Vagina (tissue), 2 donors: ENCODE results near the gene PPT2. TPM values are rescaled to one million over a fixed set of nuclear protein-coding genes. Genes with fewer than 3 reads are reported as not detected.
A peak's percentile ranks its signal among the peaks of the same experiment; 100 is the strongest.

Experiments used
- DNase-seq, 2 donors: peaks; one replicate each; pipeline ENCODE4 v3.0.0-alpha.2; 2017; ENCODE audit errors: extremely low spot score in 2 of 2
- H3K27ac ChIP-seq: fragments of 200-600 bp; sonication (generic); one replicate; pipeline ENCODE4 v1.5.1; 2019
- H3K27me3 ChIP-seq: fragments of 200-600 bp; sonication (generic); one replicate; pipeline ENCODE4 v1.5.1; 2019
- H3K36me3 ChIP-seq, 2 donors: fragments of 200-600 bp; sonication (generic); one replicate each; pipeline ENCODE4 v1.5.1; 2017 to 2019
- H3K4me1 ChIP-seq: fragments of 200-600 bp; sonication (generic); one replicate; pipeline ENCODE4 v1.5.1; 2019
- H3K4me3 ChIP-seq, 2 donors: fragments of 200-600 bp; sonication (generic); 1 replicate in 1 of 2; 2 replicates in 1 of 2; pipeline ENCODE4 v1.5.1; 2016 to 2019
- H3K9me3 ChIP-seq: fragments of 200-600 bp; sonication (generic); one replicate; pipeline ENCODE4 v1.5.1; 2019
- CTCF ChIP-seq, 3 experiments: fragments of 450-650 bp in 2 of 3; fragments of 200-600 bp in 1 of 3; sonication (generic) in 1 of 3; IDR thresholded peaks; one replicate each; pipeline ENCODE4 v1.5.1; 2017 to 2019; ENCODE audit warnings: antibody characterized with exemption in 3 of 3, mild to moderate bottlenecking in 2 of 3, moderate library complexity in 2 of 3
- POLR2A ChIP-seq, 2 donors: fragments of 450-650 bp; IDR thresholded peaks; one replicate each; pipeline ENCODE4 v1.6.1; 2017; ENCODE audit warnings: antibody characterized with exemption in 2 of 2, mild to moderate bottlenecking in 2 of 2, moderate library complexity in 2 of 2
- POLR2AphosphoS5 ChIP-seq, 2 donors: sonication (generic); formaldehyde crosslinking; IDR thresholded peaks; one replicate each; pipeline ENCODE4 v1.9.0; 2017; ENCODE audit warnings: antibody characterized with exemption in 2 of 2, mild to moderate bottlenecking in 2 of 2, low read depth in 1 of 2; ENCODE audit not compliant: insufficient read depth in 1 of 2
- intact Hi-C: fragments of 100-400 bp; cut with DNase I; formaldehyde crosslinking; loops from one replicate; pipeline ENCODE4 v1.15.1; 2023
- total RNA-seq: library from RNA; depleted of rRNA; stranded (reverse); fragments of >200 nt; gene quantifications from one replicate; pipeline ENCODE4 v1.2.3, GENCODE V29; 2016

The PPT2 gene
- total RNA-seq, 1 donor from 2014 or later: 31.9 TPM

- DNase-seq: peak in 1 of 2 donors; percentile 88
- Histone ChIP-seq H3K36me3 (no peaks in the 10 kb centered on the region), H3K4me1 (peaks cover 90% of the 10 kb centered on the region), H3K4me3 (peak overlapping the region; percentile 58 to 60), H3K27ac (peak overlapping the region; percentile 94), H3K27me3 (no peaks in the 10 kb centered on the region), H3K9me3 (no peaks in the 10 kb centered on the region)
- intact Hi-C loops: loop anchor here (2.0 kb wide), 1 partner anchor 62 kb away; no protein-coding TSS in a partner anchor
- TF ChIP-seq POLR2A (IDR thresholded peaks at IDR 0.05) (no peak), POLR2AphosphoS5 (IDR thresholded peaks at IDR 0.05; ENCODE audit: insufficient read depth in 1 of 2, low read depth in 1 of 2) (no peak), CTCF (IDR thresholded peaks at IDR 0.05) (no peak)
Measured at GRCh38 chr6:32108727-32109113, 45.2 kb upstream of the PPT2 start.

- Histone ChIP-seq H3K36me3 (no peaks in the 10 kb centered on the region), H3K4me1 (peaks cover 94% of the 10 kb centered on the region), H3K27ac (peak within 1 kb of the TSS; percentile 94), H3K9me3 (no peaks in the 10 kb centered on the region), H3K4me3 (peak within 1 kb of the TSS; percentile 58 to 60), H3K27me3 (no peaks in the 10 kb centered on the region)
- peak in 1 of 2 donors; percentile 53 for TF ChIP-seq POLR2AphosphoS5 (IDR thresholded peaks at IDR 0.05; ENCODE audit: insufficient read depth in 1 of 2, low read depth in 1 of 2)
- TF ChIP-seq CTCF (IDR thresholded peaks at IDR 0.05): no peak
- intact Hi-C loops: loop anchor here (2.0 kb wide), 1 partner anchor 62 kb away; no protein-coding TSS in a partner anchor
- peak in 1 of 2 donors; percentile 90 for DNase-seq
Measured at GRCh38 chr6:32109114-32109764, 44.7 kb upstream of the PPT2 start, which contains the start of gene TNXB. TSS of gene TNXB (minus strand) at chr6:32109338. CDS start at chr6:32098198, 11,140 bp downstream.

GRCh38 chr6:32109765-32110160, 44.2 kb upstream of the PPT2 start:
- Histone ChIP-seq H3K36me3 (no peaks in the 10 kb centered on the region), H3K9me3 (no peaks in the 10 kb centered on the region), H3K27ac (peak overlapping the region; percentile 94), H3K27me3 (no peaks in the 10 kb centered on the region), H3K4me1 (peaks cover 97% of the 10 kb centered on the region), H3K4me3 (peak overlapping the region; percentile 58 to 60)
- intact Hi-C loops: loop anchor here (2.0 kb wide), 2 partner anchors 23 to 63 kb away; no protein-coding TSS in a partner anchor
- TF ChIP-seq POLR2A (IDR thresholded peaks at IDR 0.05) (no peak), POLR2AphosphoS5 (IDR thresholded peaks at IDR 0.05; ENCODE audit: insufficient read depth in 1 of 2, low read depth in 1 of 2) (no peak), CTCF (IDR thresholded peaks at IDR 0.05) (no peak)
- no peak for DNase-seq

GRCh38 chr6:32110632-32111031, 43.3 kb upstream of the PPT2 start:
- Histone ChIP-seq H3K27ac (peak overlapping the region; percentile 94), H3K4me1 (peaks cover 91% of the 10 kb centered on the region), H3K27me3 (no peaks in the 10 kb centered on the region), H3K36me3 (peaks cover 0 to 4% of the 10 kb centered on the region in 2 donors), H3K9me3 (no peaks in the 10 kb centered on the region), H3K4me3 (no peak overlapping the region)
- TF ChIP-seq POLR2AphosphoS5 (IDR thresholded peaks at IDR 0.05; ENCODE audit: insufficient read depth in 1 of 2, low read depth in 1 of 2): peak in 1 of 2 donors; percentile 34
- no peak for TF ChIP-seq POLR2A (IDR thresholded peaks at IDR 0.05)
- no peak for TF ChIP-seq CTCF (IDR thresholded peaks at IDR 0.05)
- intact Hi-C loops: loop anchor here (2.0 kb wide), 1 partner anchor 24 kb away; no protein-coding TSS in a partner anchor
- DNase-seq: peak; percentile 72 to 90
